ENCODE data around the gene KIF26B. TPM values are rescaled to one million over a fixed set of nuclear protein-coding genes. Genes with fewer than 3 reads are reported as not detected.

The KIF26B gene
- total RNA-seq, 1 experiment from 2014 or later = 2.3 TPM

GRCh38 chr1:245682638-245683628 is 528.1 kb downstream of the KIF26B start:
- H4K20me1 ChIP-seq (ENCODE audit: insufficient read depth, low read depth, low read length) = no peaks in the 10 kb centered on the region
- no peak overlapping the region for H3K4me2 ChIP-seq (ENCODE audit: low read depth, low read length, poor library complexity, severe bottlenecking)
- H3K9ac ChIP-seq (ENCODE audit: low read length) = peak overlapping the region; percentile 10
- no peaks in the 10 kb centered on the region for H3K79me2 ChIP-seq (ENCODE audit: low read length)
- H2AFZ ChIP-seq (ENCODE audit: low read length) = no peak overlapping the region
- peaks cover 3% of the 10 kb centered on the region; the same call in 1 of the 2 replicates for H3K36me3 ChIP-seq (ENCODE audit: insufficient read depth, low read length)
- peak; percentile 51 for DNase-seq
- H3K4me3 ChIP-seq (ENCODE audit: low read length) = no peak overlapping the region
- peak overlapping the region; percentile 70 for H3K27ac ChIP-seq (ENCODE audit: low read length)
- H3K9me3 ChIP-seq (ENCODE audit: low read length) = no peaks in the 10 kb centered on the region
- H3K4me1 ChIP-seq (ENCODE audit: low read length) = peaks cover 67% of the 10 kb centered on the region
- no peaks in the 10 kb centered on the region for H3K9me2 ChIP-seq (replicated peaks; ENCODE audit: insufficient read depth, low read length)
- H3K27me3 ChIP-seq (ENCODE audit: low read length) = no peaks in the 10 kb centered on the region

- no peak for DNase-seq
- no peak overlapping the region for H3K4me3 ChIP-seq (ENCODE audit: low read length)
- peaks cover 3% of the 10 kb centered on the region; the same call in 1 of the 2 replicates for H3K36me3 ChIP-seq (ENCODE audit: insufficient read depth, low read length)
- no peak overlapping the region for H3K4me2 ChIP-seq (ENCODE audit: low read depth, low read length, poor library complexity, severe bottlenecking)
- no peaks in the 10 kb centered on the region for H3K9me3 ChIP-seq (ENCODE audit: low read length)
- no peak overlapping the region for H2AFZ ChIP-seq (ENCODE audit: low read length)
- no peaks in the 10 kb centered on the region for H3K27me3 ChIP-seq (ENCODE audit: low read length)
- H3K79me2 ChIP-seq (ENCODE audit: low read length) = no peaks in the 10 kb centered on the region
- peak overlapping the region; percentile 70 for H3K27ac ChIP-seq (ENCODE audit: low read length)
- no peaks in the 10 kb centered on the region for H4K20me1 ChIP-seq (ENCODE audit: insufficient read depth, low read depth, low read length)
- peaks cover 59% of the 10 kb centered on the region for H3K4me1 ChIP-seq (ENCODE audit: low read length)
- peak overlapping the region; percentile 10; the same call in 1 of the 2 replicates for H3K9ac ChIP-seq (ENCODE audit: low read length)
- no peaks in the 10 kb centered on the region for H3K9me2 ChIP-seq (replicated peaks; ENCODE audit: insufficient read depth, low read length)
Measured at GRCh38 chr1:245683676-245684075, 528.9 kb downstream of the KIF26B start.

- no peak for DNase-seq
- peaks cover 3% of the 10 kb centered on the region; the same call in 1 of the 2 replicates for H3K36me3 ChIP-seq (ENCODE audit: insufficient read depth, low read length)
- no peaks in the 10 kb centered on the region for H3K9me2 ChIP-seq (replicated peaks; ENCODE audit: insufficient read depth, low read length)
- no peaks in the 10 kb centered on the region for H3K9me3 ChIP-seq (ENCODE audit: low read length)
- no peak overlapping the region for H3K4me3 ChIP-seq (ENCODE audit: low read length)
- no peaks in the 10 kb centered on the region for H3K79me2 ChIP-seq (ENCODE audit: low read length)
- no peaks in the 10 kb centered on the region for H4K20me1 ChIP-seq (ENCODE audit: insufficient read depth, low read depth, low read length)
- H2AFZ ChIP-seq (ENCODE audit: low read length) = no peak overlapping the region
- no peak overlapping the region for H3K9ac ChIP-seq (ENCODE audit: low read length)
- H3K4me1 ChIP-seq (ENCODE audit: low read length) = peaks cover 54% of the 10 kb centered on the region
- no peak overlapping the region for H3K4me2 ChIP-seq (ENCODE audit: low read depth, low read length, poor library complexity, severe bottlenecking)
- H3K27ac ChIP-seq (ENCODE audit: low read length) = no peak overlapping the region
- no peaks in the 10 kb centered on the region for H3K27me3 ChIP-seq (ENCODE audit: low read length)
Measured at GRCh38 chr1:245684166-245684565, 529.4 kb downstream of the KIF26B start.

GRCh38 chr1:245684571-245684970 is 529.8 kb downstream of the KIF26B start:
- no peaks in the 10 kb centered on the region for H3K9me2 ChIP-seq (replicated peaks; ENCODE audit: insufficient read depth, low read length)
- H3K9ac ChIP-seq (ENCODE audit: low read length) = no peak overlapping the region
- H3K4me3 ChIP-seq (ENCODE audit: low read length) = no peak overlapping the region
- DNase-seq = no peak
- H3K27ac ChIP-seq (ENCODE audit: low read length) = no peak overlapping the region
- H4K20me1 ChIP-seq (ENCODE audit: insufficient read depth, low read depth, low read length) = no peaks in the 10 kb centered on the region
- H3K4me1 ChIP-seq (ENCODE audit: low read length) = peaks cover 50% of the 10 kb centered on the region
- no peaks in the 10 kb centered on the region for H3K79me2 ChIP-seq (ENCODE audit: low read length)
- H3K36me3 ChIP-seq (ENCODE audit: insufficient read depth, low read length) = peaks cover 3% of the 10 kb centered on the region; the same call in 1 of the 2 replicates
- H3K9me3 ChIP-seq (ENCODE audit: low read length) = no peaks in the 10 kb centered on the region
- no peak overlapping the region for H2AFZ ChIP-seq (ENCODE audit: low read length)
- no peaks in the 10 kb centered on the region for H3K27me3 ChIP-seq (ENCODE audit: low read length)
- H3K4me2 ChIP-seq (ENCODE audit: low read depth, low read length, poor library complexity, severe bottlenecking) = no peak overlapping the region

GRCh38 chr1:245685111-245685810 is 530.5 kb downstream of the KIF26B start:
- H3K4me2 ChIP-seq (ENCODE audit: low read depth, low read length, poor library complexity, severe bottlenecking) = no peak overlapping the region
- no peak overlapping the region for H3K4me3 ChIP-seq (ENCODE audit: low read length)
- no peaks in the 10 kb centered on the region for H3K79me2 ChIP-seq (ENCODE audit: low read length)
- no peak overlapping the region for H3K9ac ChIP-seq (ENCODE audit: low read length)
- no peaks in the 10 kb centered on the region for H3K9me3 ChIP-seq (ENCODE audit: low read length)
- peaks cover 3% of the 10 kb centered on the region; the same call in 1 of the 2 replicates for H3K36me3 ChIP-seq (ENCODE audit: insufficient read depth, low read length)
- peaks cover 43% of the 10 kb centered on the region for H3K4me1 ChIP-seq (ENCODE audit: low read length)
- H3K9me2 ChIP-seq (replicated peaks; ENCODE audit: insufficient read depth, low read length) = no peaks in the 10 kb centered on the region
- no peaks in the 10 kb centered on the region for H4K20me1 ChIP-seq (ENCODE audit: insufficient read depth, low read depth, low read length)
- no peaks in the 10 kb centered on the region for H3K27me3 ChIP-seq (ENCODE audit: low read length)
- H2AFZ ChIP-seq (ENCODE audit: low read length) = no peak overlapping the region
- no peak for DNase-seq
- H3K27ac ChIP-seq (ENCODE audit: low read length) = no peak overlapping the region

- Histone ChIP-seq H3K27me3 (ENCODE audit: low read length) (no peaks in the 10 kb centered on the region), H3K9ac (ENCODE audit: low read length) (no peak overlapping the region), H3K9me3 (ENCODE audit: low read length) (no peaks in the 10 kb centered on the region), H3K79me2 (ENCODE audit: low read length) (no peaks in the 10 kb centered on the region), H3K36me3 (ENCODE audit: insufficient read depth, low read length) (peaks cover 3% of the 10 kb centered on the region; the same call in 1 of the 2 replicates), H3K4me3 (ENCODE audit: low read length) (no peak overlapping the region), H4K20me1 (ENCODE audit: insufficient read depth, low read depth, low read length) (no peaks in the 10 kb centered on the region), H3K27ac (ENCODE audit: low read length) (no peak overlapping the region), H3K4me1 (ENCODE audit: low read length) (peaks cover 36% of the 10 kb centered on the region), H3K9me2 (replicated peaks; ENCODE audit: insufficient read depth, low read length) (no peaks in the 10 kb centered on the region), H2AFZ (ENCODE audit: low read length) (no peak overlapping the region), H3K4me2 (ENCODE audit: low read depth, low read length, poor library complexity, severe bottlenecking) (no peak overlapping the region)
- no peak for DNase-seq
Measured at GRCh38 chr1:245686006-245686405, 531.2 kb downstream of the KIF26B start.

GRCh38 chr1:245686446-245687030 is 531.8 kb downstream of the KIF26B start:
- Histone ChIP-seq H3K9me2 (replicated peaks; ENCODE audit: insufficient read depth, low read length) (no peaks in the 10 kb centered on the region), H3K27me3 (ENCODE audit: low read length) (no peaks in the 10 kb centered on the region), H3K4me3 (ENCODE audit: low read length) (no peak overlapping the region), H3K36me3 (ENCODE audit: insufficient read depth, low read length) (0 out of 2 replicates have a peak, but pooled peaks cover under 1% of the 10 kb centered on the region), H3K79me2 (ENCODE audit: low read length) (no peaks in the 10 kb centered on the region), H4K20me1 (ENCODE audit: insufficient read depth, low read depth, low read length) (no peaks in the 10 kb centered on the region), H3K4me1 (ENCODE audit: low read length) (peaks cover 33% of the 10 kb centered on the region), H3K9me3 (ENCODE audit: low read length) (no peaks in the 10 kb centered on the region), H3K4me2 (ENCODE audit: low read depth, low read length, poor library complexity, severe bottlenecking) (peak overlapping the region; percentile 29), H3K27ac (ENCODE audit: low read length) (peak overlapping the region; percentile 64), H2AFZ (ENCODE audit: low read length) (no peak overlapping the region), H3K9ac (ENCODE audit: low read length) (peak overlapping the region; percentile 39)
- no peak for DNase-seq
